ENCODE data around the gene DTL. TPM values are rescaled to one million over a fixed set of nuclear protein-coding genes. Genes with fewer than 3 reads are reported as not detected.

DTL gene
- total and polyA plus RNA-seq, 4 donors, result 8.0 to 12.1 (median 9.2) TPM

DNA sequence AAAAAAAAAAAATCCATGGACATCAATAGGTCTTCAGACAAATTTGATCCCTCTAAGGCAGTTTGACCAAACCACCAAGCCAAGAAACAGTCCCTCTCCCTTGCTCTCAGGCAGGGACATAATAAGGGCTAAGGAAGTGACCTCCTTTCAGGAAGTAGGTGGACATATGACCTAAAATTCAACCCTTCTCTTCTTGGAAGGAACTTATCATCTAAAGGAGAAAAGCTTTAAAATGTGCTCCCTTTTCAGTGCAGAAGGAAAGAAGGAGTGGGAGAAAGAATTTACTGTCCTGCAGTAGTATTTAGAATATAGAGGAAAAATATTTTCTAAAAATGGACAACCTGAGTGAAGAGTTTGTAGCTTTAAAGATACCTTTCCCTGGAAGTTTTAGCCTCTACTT is 118.1 kb downstream of the DTL start:
- Histone ChIP-seq H3K36me3 (ENCODE audit: control insufficient read depth, insufficient read depth, low read length) (no peaks in the 10 kb centered on the region), H3K4me3 (ENCODE audit: low read depth, low read length) (no peak overlapping the region), H3K27me3 (ENCODE audit: control insufficient read depth, insufficient read depth, low read length) (no peaks in the 10 kb centered on the region), H3K4me1 (ENCODE audit: control insufficient read depth, insufficient read depth, low read length) (no peaks in the 10 kb centered on the region), H3K27ac (ENCODE audit: low read depth, low read length) (no peak overlapping the region), H3K9me3 (ENCODE audit: control insufficient read depth, insufficient read depth, low read length) (no peaks in the 10 kb centered on the region)
- DNase-seq (ENCODE audit: low read depth in 4 of 6, low spot score in 6 of 6), result no peak

Small RNA genes lying within 50 kb of the gene (small RNA-seq; reads per million reads assigned to genes)
- gene MIR3122 (ENCODE audit: low replicate concordance) (not detected), gene RF00568 (ENCODE audit: low replicate concordance) (not detected), gene RN7SKP98 (ENCODE audit: low replicate concordance) (not detected)

Other genes starting within 250 kb of the DTL start
- gene LPGAT1, start 205.0 kb upstream of the DTL start, total RNA-seq, result 10 to 100 TPM; 44.9 to 73.0 TPM
- 10 to 100 TPM; 25.6 to 29.2 TPM for gene LPGAT1, start 205.0 kb upstream of the DTL start, polyA plus RNA-seq (ENCODE audit: insufficient read length in 2 of 2)
- 10 to 100 TPM; 17.7 to 22.5 TPM for gene INTS7, start 191 bp upstream of the DTL start, total RNA-seq
- 10 to 100 TPM; 12.8 to 17.5 TPM for gene INTS7, start 191 bp upstream of the DTL start, polyA plus RNA-seq (ENCODE audit: insufficient read length in 2 of 2)
- gene PPP2R5A, start 249.7 kb downstream of the DTL start, total RNA-seq, result 10 to 100 TPM; 27.7 to 41.0 TPM
- gene PPP2R5A, start 249.7 kb downstream of the DTL start, polyA plus RNA-seq (ENCODE audit: insufficient read length in 2 of 2), result 10 to 100 TPM; 34.2 to 45.2 TPM